ENCODE data around the gene CRYGS.
A peak's percentile ranks its signal among the peaks of the same experiment; 100 is the strongest.
"Not testable (repeated sequence)": the region's sequence is repeated elsewhere in the genome, so short reads cannot be mapped to it uniquely, and the experiment has no call there.

The CRYGS gene

DNA sequence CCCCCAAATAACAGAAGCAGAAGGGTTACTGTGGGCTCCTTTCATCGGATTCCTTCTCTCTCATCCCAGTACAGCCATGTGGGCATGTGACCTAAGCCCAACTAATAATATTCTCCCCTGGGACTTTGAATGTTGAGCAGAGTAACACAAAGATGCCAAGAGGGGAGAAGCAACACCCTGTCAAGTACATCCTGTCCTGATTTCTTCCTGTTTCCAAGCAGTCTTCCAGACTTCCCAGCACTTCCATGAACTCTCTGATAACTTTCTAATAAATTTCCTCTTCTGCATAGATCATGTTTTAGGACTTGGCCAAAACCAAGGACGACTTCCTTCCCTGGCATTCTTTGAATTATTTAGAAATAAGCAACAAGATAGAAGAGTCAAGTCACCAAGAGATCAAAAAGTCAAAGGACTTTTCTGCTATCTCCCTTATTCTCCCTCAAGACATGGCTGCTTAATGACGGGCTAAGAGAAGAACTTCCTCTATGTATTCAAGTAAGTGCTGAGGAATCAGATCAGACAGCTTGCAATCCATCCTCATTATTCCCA, 37.9 kb downstream of the CRYGS start:
- H3K9me3 Mint-ChIP-seq = no peaks in the 10 kb centered on the region
- no peak overlapping the region for H3K27ac Mint-ChIP-seq
- H3K27me3 Mint-ChIP-seq (ENCODE audit: low read depth) = no peaks in the 10 kb centered on the region
- H3K4me3 Mint-ChIP-seq = no peak overlapping the region
- no peaks in the 10 kb centered on the region for H3K36me3 Mint-ChIP-seq (ENCODE audit: low read depth)
- H3K4me1 Mint-ChIP-seq (ENCODE audit: low read depth) = peaks cover 7% of the 10 kb centered on the region
- DNase-seq (ENCODE audit: low spot score) = no peak

DNA sequence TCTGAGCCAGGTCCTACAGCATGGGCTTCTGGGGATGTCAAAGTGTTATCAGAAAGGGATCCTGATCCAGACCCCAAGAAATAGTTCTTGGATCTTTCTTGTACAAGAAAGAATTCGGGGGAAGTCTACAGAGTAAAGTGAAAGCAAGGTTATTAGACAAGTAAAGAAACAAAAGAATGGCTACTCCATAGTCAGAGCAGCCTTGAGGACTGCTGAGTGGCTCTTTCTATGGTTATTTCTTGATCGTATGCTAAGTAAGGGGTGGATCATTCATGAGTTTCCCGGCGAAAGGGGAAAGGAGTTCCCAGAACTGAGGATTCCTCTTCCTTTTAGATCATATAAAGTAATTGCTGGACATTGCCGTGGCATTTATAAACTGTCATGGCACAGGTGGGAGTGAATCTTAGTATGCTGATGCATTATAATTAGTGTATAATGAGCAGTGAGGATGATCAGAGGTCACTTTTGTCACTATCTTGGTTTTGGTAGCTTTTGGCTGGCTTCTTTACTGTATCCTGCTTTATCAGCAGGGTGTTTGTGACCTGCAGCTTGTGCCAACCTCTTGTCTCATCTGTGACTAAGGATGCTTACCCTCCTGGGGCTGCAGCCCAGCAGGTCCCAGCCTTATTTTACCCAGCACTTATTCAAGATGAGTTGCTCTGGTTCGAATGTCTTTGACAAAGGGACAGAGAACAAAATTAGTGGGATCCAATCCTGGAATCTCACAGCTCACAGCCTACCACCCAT, 41.0 kb downstream of the CRYGS start:
- no peak overlapping the region for H3K27ac Mint-ChIP-seq
- H3K4me1 Mint-ChIP-seq (ENCODE audit: low read depth) = peaks cover 7% of the 10 kb centered on the region
- no peaks in the 10 kb centered on the region for H3K36me3 Mint-ChIP-seq (ENCODE audit: low read depth)
- H3K9me3 Mint-ChIP-seq = no peaks in the 10 kb centered on the region
- H3K27me3 Mint-ChIP-seq (ENCODE audit: low read depth) = peaks cover 3% of the 10 kb centered on the region
- no peak for DNase-seq (ENCODE audit: low spot score)
- peak overlapping the region; percentile 58 for H3K4me3 Mint-ChIP-seq

DNA sequence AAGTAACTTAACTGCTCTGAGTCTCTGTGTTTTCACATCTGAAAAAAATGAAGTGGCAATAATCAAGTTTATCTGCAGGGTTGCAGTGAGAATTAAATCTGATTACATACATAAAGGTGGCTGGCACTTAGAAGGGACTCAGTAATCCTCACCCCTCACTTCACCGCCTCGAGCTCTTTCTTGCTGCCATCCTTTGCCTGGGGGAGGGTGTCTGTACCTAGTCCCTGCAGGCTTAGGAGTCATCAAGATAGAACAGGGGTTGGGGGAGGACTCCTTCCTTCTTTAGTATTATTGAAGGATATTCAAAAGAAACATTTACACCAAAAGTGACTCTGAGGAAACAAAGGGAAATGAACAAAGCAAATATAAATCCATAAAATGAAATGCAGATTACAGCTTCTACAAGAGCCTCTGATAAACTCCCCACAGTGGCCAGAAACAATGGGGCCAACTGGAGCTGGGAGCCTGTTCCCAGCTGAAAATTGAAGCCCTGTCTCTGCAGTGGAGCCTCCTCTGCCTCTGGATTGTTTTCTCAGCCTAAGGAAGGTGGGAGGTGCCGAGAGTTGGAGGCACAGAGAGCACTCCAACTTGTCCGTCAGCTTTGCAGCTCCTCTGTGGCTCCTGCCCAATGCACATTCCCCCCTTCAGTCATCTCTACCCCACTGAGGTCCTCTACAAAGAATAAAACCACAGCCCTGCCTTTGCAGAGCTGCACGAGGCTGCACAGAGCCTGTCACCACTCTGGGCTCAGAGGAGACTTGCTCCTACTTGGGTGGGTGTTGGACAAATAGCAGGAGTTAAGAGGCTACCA, 41.8 kb downstream of the CRYGS start:
- no peaks in the 10 kb centered on the region for H3K9me3 Mint-ChIP-seq
- peaks cover 3% of the 10 kb centered on the region for H3K27me3 Mint-ChIP-seq (ENCODE audit: low read depth)
- H3K4me3 Mint-ChIP-seq = peak overlapping the region; percentile 58
- H3K36me3 Mint-ChIP-seq (ENCODE audit: low read depth) = no peaks in the 10 kb centered on the region
- H3K4me1 Mint-ChIP-seq (ENCODE audit: low read depth) = peaks cover 7% of the 10 kb centered on the region
- no peak overlapping the region for H3K27ac Mint-ChIP-seq
- no peak for DNase-seq (ENCODE audit: low spot score)

DNA sequence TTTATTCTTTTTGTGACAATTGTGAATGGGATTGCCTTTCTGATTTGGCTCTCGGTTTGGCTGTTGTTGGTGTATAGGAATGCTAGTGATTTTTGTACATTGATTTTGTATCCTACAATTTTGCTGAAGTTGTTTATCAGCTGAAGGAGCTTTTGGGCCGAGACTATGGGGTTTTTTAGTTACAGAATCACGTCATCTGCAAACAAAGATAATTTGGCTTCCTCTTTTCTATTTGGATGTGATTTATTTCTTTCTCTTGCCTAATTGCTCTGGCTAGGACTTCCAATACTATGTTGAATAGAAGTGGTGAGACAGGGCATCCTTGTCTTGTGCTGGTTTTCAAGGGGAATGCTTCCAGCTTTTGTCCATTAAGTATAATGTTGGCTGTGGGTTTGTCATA, 44.2 kb downstream of the CRYGS start:
- not testable (repeated sequence) for H3K27ac Mint-ChIP-seq; H3K9me3 Mint-ChIP-seq; H3K4me3 Mint-ChIP-seq; H3K27me3 Mint-ChIP-seq (ENCODE audit: low read depth); H3K36me3 Mint-ChIP-seq (ENCODE audit: low read depth); DNase-seq (ENCODE audit: low spot score); H3K4me1 Mint-ChIP-seq (ENCODE audit: low read depth)

DNA sequence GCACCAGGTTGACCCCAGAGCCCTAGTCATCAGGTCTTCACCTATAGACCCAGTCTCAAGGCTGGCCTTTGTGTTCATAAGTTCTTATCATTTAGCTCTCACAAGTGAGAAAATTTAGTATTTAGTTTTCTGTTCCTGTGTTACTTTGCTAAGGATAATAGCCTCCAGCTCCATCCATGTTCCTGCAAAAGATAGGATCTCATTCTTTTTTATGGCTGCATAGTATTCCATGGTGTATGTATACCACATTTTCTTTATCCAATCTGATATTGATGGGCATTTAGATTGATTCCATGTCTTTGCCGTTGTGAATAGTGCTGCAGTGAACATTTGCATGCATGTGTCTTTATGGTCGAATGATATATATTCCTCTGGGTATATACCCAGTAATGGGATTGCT, 46.2 kb downstream of the CRYGS start:
- H3K36me3 Mint-ChIP-seq (ENCODE audit: low read depth); H3K4me1 Mint-ChIP-seq (ENCODE audit: low read depth); H3K9me3 Mint-ChIP-seq; H3K4me3 Mint-ChIP-seq; H3K27ac Mint-ChIP-seq; H3K27me3 Mint-ChIP-seq (ENCODE audit: low read depth); DNase-seq (ENCODE audit: low spot score): not testable (repeated sequence)

DNA sequence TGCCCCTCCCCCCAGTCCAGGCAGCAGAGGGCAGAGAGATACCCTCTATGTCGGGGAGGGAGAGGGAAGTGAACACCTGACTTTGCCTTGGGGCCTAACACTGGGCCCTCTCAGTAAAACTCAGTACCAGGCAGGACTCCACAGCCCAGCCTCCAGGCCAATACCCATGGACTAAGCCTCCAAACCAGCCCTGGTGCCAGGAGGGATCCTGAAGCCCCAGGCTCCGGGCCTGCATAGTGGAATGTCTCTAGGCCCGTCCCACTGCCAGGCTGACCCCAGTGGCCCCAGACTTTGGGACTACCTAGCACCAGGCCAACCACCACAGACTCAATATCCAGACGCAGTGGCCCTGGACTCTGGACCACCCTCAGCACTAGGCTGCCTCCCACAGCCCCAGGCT, 46.6 kb downstream of the CRYGS start:
- Mint-ChIP-seq H3K36me3 (ENCODE audit: low read depth) (no peaks in the 10 kb centered on the region), H3K9me3 (no peaks in the 10 kb centered on the region), H3K27me3 (ENCODE audit: low read depth) (peaks cover 3% of the 10 kb centered on the region), H3K4me1 (ENCODE audit: low read depth) (peaks cover under 1% of the 10 kb centered on the region), H3K27ac (no peak overlapping the region), H3K4me3 (no peak overlapping the region)
- no peak for DNase-seq (ENCODE audit: low spot score)

DNA sequence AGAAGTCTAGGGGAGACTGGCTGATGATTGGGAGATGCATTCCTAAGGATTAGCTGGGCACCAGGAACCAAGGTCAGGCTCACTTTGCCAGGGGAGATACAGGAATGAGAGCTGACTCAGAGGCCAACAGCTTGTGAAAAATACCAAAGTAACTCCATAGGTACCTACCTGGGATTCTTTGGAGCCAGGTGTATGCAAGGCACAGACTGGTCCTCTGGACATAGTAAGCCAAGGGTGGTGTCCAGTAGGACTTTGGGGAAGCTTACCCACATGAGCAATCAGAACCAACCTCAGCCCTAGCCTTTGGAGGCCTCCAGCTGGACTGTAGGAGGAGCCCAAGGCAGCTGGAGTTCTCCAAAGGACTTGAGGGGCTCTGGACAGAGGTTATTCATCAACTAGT, 47.5 kb downstream of the CRYGS start:
- H3K27ac Mint-ChIP-seq = no peak overlapping the region

DNA sequence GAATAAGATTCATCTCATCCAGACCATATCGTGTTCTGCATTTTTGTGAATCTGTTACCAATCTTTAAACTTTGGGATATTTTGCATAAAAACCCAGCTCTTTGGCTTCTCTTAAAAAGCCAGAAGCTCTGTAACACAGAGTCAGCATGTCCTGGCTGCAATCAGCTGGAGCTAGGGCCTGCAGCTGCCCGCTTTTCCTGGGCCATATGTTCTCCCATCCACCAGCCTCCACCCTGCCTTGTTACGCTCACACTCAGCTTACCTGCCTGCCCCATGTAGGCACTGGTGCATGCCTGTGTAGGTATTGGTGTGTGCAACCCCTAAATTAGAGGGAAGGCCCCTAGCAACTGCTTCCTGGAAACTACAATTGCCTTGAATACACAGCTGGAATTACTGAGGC, 48.2 kb downstream of the CRYGS start:
- Mint-ChIP-seq H3K4me3 (no peak overlapping the region), H3K9me3 (no peaks in the 10 kb centered on the region), H3K36me3 (ENCODE audit: low read depth) (no peaks in the 10 kb centered on the region), H3K27me3 (ENCODE audit: low read depth) (peaks cover 7% of the 10 kb centered on the region), H3K27ac (no peak overlapping the region), H3K4me1 (ENCODE audit: low read depth) (no peaks in the 10 kb centered on the region)
- no peak for DNase-seq (ENCODE audit: low spot score)

More for the DNA sequence above, 47.5 kb downstream of the CRYGS start:
- Mint-ChIP-seq H3K27me3 (ENCODE audit: low read depth) (peaks cover 3% of the 10 kb centered on the region), H3K4me3 (no peak overlapping the region), H3K4me1 (ENCODE audit: low read depth) (no peaks in the 10 kb centered on the region), H3K9me3 (no peaks in the 10 kb centered on the region), H3K36me3 (ENCODE audit: low read depth) (no peaks in the 10 kb centered on the region)
- DNase-seq (ENCODE audit: low spot score) = no peak

DNA sequence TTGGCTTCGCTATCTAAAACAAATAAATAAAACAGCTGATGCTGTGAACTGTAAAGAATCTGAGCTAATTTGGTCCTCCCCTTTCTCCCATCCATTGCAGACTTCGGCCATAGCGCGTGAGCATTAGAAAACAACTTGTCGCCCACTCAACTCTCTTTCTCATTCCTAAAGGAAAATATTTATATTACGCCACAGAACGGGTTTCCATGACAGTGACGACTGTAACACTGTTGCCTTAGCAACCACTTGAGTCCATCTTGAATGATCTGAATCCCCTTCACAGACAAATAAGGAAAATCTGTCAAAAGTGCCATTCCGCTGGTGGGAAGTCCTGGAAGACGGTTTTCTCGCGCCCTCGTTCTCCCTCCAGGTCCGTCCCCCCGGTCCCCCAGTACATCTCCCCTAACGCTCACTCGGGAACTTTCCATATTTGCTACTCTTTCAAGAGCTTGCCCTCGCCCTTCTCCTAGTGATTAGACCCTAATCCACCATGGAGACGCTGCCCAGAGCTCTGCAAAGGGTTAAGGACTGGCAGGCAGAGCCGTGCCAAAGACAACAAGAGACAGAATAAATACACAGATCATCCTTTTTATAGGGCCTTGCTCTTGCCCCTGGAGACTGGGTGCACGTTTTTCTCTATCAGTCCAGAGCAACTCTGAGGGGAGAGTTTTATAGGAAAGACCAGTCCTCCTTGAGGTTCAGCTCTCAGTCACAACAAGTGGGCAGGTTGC, 50.5 kb downstream of the CRYGS start:
- Mint-ChIP-seq H3K36me3 (ENCODE audit: low read depth) (no peaks in the 10 kb centered on the region), H3K9me3 (no peaks in the 10 kb centered on the region), H3K4me3 (no peak overlapping the region), H3K27ac (no peak overlapping the region), H3K27me3 (ENCODE audit: low read depth) (peaks cover 7% of the 10 kb centered on the region), H3K4me1 (ENCODE audit: low read depth) (no peaks in the 10 kb centered on the region)
- no peak for DNase-seq (ENCODE audit: low spot score)

DNA sequence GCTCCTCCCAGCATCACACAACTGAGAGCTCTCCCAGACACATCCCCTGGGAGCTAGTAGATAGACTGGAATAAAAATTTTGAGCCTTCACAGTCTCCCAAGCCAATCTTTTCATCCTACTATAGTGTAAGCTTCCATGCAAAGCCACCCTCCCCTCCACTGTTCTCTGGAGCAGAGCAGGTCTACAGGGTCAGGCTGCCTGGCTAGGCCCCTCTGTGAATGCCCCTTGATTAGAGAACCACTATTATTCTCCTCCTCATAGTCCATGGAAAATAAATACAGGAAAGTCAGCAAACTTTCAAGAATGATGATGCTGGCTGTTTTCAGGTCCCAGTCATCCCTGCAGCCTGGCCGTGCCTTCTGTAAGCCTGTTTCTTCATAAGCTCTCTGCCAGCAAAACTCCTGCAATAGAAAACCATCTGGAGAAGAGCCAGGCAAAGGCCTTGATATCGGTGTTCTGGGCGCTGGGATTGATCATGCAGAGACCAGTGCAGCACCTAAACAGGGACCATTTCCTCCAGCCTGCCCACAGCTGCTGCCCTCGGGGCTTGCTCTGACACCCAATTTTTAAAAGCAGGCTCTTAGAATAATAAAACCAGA, 51.7 kb downstream of the CRYGS start:
- Mint-ChIP-seq H3K4me1 (ENCODE audit: low read depth) (no peaks in the 10 kb centered on the region), H3K9me3 (no peaks in the 10 kb centered on the region), H3K4me3 (no peak overlapping the region), H3K36me3 (ENCODE audit: low read depth) (no peaks in the 10 kb centered on the region), H3K27ac (no peak overlapping the region), H3K27me3 (ENCODE audit: low read depth) (peaks cover 7% of the 10 kb centered on the region)
- no peak for DNase-seq (ENCODE audit: low spot score)

DNA sequence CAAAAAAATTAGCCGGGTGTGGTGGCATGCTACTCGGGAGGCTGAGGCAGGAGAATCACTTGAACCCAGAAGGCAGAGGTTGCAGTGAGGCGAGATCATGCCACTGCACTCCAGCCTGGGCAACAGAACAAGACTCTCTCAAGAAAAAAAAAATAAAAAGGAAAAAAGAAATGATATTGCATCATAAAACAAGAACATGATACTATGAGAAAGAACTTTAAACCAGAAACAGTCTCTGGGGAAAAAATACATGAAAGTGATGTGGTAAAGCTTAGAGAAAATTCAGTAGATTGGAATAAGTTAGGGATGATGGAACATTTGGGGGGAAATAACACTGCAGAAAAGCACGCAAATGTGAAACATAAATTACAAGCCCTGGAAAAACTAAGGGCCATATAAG, 54.7 kb downstream of the CRYGS start:
- Mint-ChIP-seq H3K27me3 (ENCODE audit: low read depth) (peaks cover 7% of the 10 kb centered on the region), H3K9me3 (no peaks in the 10 kb centered on the region), H3K4me3 (no peak overlapping the region), H3K27ac (no peak overlapping the region), H3K4me1 (ENCODE audit: low read depth) (no peaks in the 10 kb centered on the region), H3K36me3 (ENCODE audit: low read depth) (no peaks in the 10 kb centered on the region)
- DNase-seq (ENCODE audit: low spot score) = no peak
